Progenitor cell of endocrine pancreas (in vitro differentiated cells): ENCODE data around the gene RNPS1. TPM values are rescaled to one million over a fixed set of nuclear protein-coding genes. Genes with fewer than 3 reads are reported as not detected.

ENCODE experiments used
- DNase-seq: peaks from one replicate; pipeline ENCODE4 v3.0.0; 2021; ENCODE audit warnings: low spot score; ENCODE audit not compliant: unreplicated experiment
- H3K27ac Mint-ChIP-seq: 2 replicates; pipeline ENCODE4 v1.8.0; 2021; ENCODE audit warnings: mild to moderate bottlenecking, moderate library complexity, mixed read lengths
- H3K27me3 Mint-ChIP-seq: 2 replicates; pipeline ENCODE4 v1.8.0; 2021; ENCODE audit warnings: mixed read lengths
- H3K36me3 Mint-ChIP-seq: 2 replicates; pipeline ENCODE4 v1.8.0; 2022; ENCODE audit warnings: mixed read lengths; ENCODE audit not compliant: insufficient read depth
- H3K4me1 Mint-ChIP-seq: 2 replicates; pipeline ENCODE4 v1.8.0; 2021; ENCODE audit warnings: low read depth, mixed read lengths
- H3K4me3 Mint-ChIP-seq: 2 replicates; pipeline ENCODE4 v1.8.0; 2021; ENCODE audit warnings: low read depth, mild to moderate bottlenecking, moderate library complexity, mixed read lengths
- H3K9me3 Mint-ChIP-seq: 2 replicates; pipeline ENCODE4 v1.8.0; 2021; ENCODE audit warnings: low read depth, mixed read lengths
- total RNA-seq: library from RNA; stranded (reverse); gene quantifications from 2 replicates; pipeline ENCODE4 v1.2.1, GENCODE V29; 2021
- TF ChIP-seq, protein P1 (sequence below): fragments of 200-600 bp; sonication (generic); IDR thresholded peaks from one replicate; pipeline ENCODE4 v1.5.0; 2021; ENCODE audit warnings: antibody characterized with exemption, mild to moderate bottlenecking; ENCODE audit not compliant: unreplicated experiment

The RNPS1 gene
- total RNA-seq, 1 donor from 2014 or later = 237 TPM

DNA sequence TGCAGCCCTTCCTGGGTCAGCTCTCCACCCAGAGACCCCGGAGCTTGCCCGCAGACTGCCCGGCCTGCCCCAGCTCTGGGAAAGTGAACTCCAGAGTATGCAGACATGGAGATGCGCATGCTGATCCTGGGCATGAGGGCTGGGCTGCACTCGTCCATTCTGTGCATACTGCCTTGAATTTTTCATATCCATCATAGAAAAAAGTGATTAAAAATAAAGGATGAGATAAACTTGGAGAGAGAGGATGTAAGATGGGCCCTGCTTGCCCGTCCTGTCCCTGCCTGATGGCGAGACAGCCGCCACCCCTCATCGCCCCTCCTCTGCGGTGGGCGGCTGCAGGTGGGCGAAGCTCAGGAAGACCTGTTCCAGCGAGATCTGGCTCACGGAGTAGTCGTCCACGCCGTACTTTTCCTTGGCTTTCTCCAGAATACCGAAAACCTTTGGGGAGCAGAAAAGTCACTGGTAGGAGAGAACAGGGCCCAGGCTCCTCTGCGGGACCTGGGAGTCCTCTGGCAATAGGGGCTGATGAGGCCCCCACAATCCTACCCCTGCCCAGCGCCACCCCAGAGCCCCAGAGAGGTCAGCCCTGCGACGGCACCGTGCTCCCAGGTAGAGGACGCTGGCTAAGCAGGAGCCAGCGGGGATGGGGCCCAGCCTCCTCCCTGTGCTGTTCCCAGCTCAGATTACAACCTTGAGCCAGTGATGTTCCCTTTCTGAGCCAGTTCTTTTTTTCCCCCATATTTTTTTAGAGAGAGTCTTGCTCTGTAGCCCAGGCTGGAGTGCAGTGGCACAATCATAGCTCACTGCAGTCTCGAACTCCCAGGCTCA lies 8.7 kb upstream of the RNPS1 start:
- no peak overlapping the region for H3K27ac Mint-ChIP-seq
- TF ChIP-seq, protein P1, sequence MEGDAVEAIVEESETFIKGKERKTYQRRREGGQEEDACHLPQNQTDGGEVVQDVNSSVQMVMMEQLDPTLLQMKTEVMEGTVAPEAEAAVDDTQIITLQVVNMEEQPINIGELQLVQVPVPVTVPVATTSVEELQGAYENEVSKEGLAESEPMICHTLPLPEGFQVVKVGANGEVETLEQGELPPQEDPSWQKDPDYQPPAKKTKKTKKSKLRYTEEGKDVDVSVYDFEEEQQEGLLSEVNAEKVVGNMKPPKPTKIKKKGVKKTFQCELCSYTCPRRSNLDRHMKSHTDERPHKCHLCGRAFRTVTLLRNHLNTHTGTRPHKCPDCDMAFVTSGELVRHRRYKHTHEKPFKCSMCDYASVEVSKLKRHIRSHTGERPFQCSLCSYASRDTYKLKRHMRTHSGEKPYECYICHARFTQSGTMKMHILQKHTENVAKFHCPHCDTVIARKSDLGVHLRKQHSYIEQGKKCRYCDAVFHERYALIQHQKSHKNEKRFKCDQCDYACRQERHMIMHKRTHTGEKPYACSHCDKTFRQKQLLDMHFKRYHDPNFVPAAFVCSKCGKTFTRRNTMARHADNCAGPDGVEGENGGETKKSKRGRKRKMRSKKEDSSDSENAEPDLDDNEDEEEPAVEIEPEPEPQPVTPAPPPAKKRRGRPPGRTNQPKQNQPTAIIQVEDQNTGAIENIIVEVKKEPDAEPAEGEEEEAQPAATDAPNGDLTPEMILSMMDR = no peak
- no peaks in the 10 kb centered on the region for H3K4me1 Mint-ChIP-seq

DNA sequence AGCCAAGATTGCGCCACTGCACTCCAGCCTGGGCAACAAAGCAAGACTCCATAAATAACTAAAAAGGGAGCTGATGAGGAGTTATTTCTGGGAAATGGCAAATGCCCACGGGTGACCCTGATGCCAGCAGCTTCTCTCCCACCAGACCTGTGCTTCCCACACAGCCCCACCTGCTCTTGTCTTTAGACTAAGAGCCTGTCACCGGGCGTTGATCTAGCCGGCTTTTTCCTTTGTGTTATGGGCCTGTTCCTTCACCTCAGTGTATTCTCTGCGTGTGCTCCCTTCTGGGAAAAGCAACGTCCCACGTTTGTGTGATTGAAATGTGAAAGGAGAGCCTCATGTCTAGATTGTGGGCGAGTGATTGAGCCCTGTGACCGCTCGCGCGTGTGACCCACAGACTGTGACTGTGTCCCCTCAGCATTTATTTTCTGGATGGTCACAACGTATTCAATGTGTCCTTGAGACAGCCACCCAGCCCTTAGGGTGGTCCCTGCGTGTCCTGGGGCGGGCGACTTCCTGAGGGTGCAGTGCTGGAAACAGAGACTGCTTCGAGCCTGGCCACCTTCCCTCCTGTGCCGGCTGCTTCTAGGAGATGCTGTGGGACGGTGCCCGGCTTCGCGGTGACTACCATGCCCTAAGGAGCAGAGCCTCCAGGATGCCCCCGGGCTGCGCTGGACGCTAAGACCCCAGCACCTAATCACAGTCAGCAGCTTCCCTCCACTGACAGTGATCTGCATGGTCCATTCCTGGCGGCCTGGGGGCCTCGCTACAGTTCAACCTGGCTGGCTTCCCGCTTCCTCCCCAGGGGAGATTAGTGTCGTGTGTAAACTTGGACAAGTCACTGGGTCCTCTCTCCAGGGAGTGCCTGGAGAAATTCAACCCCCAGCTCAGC lies 7.8 kb upstream of the RNPS1 start:
- Mint-ChIP-seq H3K27me3 (peaks cover 5% of the 10 kb centered on the region), H3K9me3 (no peaks in the 10 kb centered on the region)

More for the DNA sequence above, 8.7 kb upstream of the RNPS1 start:
- Mint-ChIP-seq H3K36me3 (no peaks in the 10 kb centered on the region), H3K27me3 (peaks cover 5% of the 10 kb centered on the region), H3K9me3 (no peaks in the 10 kb centered on the region), H3K4me3 (no peak overlapping the region)
- no peak for DNase-seq

DNA sequence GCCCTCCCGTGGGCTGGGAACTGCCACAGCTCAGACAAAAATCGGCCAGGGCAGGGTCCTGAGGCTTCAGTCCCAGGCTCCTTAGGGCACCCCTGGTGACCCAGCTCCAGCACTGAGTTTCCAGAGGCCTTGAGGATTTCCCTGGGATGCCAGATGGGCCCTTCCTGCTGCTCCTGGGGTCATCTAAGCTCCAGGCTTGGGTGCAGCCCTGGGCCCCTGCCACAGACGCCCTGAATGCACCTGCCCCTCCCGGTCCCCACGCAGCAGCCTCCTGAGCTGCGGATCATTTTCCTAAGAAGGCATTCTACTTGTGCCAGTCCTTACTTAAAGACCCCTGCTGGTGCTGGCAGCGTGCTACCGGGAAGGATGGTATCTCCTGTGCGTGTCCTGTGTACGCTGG lies 6.0 kb upstream of the RNPS1 start:
- Mint-ChIP-seq H3K27me3 (no peaks in the 10 kb centered on the region), H3K27ac (no peak overlapping the region), H3K4me3 (no peak overlapping the region), H3K9me3 (no peaks in the 10 kb centered on the region), H3K36me3 (no peaks in the 10 kb centered on the region), H3K4me1 (peaks cover 4% of the 10 kb centered on the region)
- DNase-seq = no peak
- TF ChIP-seq, protein P1 = no peak

More for the DNA sequence above, 7.8 kb upstream of the RNPS1 start:
- TF ChIP-seq, protein P1 = no peak
- Mint-ChIP-seq H3K36me3 (no peaks in the 10 kb centered on the region), H3K4me3 (no peak overlapping the region), H3K4me1 (no peaks in the 10 kb centered on the region), H3K27ac (peak overlapping the region; percentile 24)
- DNase-seq = no peak

DNA sequence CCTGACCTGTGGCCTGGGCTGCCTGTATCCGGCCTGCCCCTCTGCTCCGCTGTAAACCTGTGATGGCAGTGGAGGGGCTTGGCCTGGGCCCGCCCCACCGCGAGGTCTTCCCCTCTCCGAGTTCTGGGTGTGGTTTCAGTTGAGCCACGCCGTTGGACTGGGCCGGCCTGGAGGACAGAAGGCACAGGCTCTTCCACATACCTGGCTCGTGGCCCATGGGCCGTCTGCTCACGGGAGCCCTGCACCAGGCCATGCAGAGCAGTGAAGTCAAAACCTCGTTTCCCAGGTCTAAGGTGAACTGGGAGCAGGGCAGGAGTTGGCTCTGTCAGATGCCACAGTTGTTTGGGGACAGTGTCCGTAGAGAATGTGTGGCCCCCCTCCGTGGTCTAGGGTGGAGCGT lies 5.6 kb upstream of the RNPS1 start:
- H3K9me3 Mint-ChIP-seq = no peaks in the 10 kb centered on the region
- peaks cover 4% of the 10 kb centered on the region for H3K4me1 Mint-ChIP-seq
- H3K27me3 Mint-ChIP-seq = no peaks in the 10 kb centered on the region
- TF ChIP-seq, protein P1 = no peak
- no peaks in the 10 kb centered on the region for H3K36me3 Mint-ChIP-seq
- no peak overlapping the region for H3K4me3 Mint-ChIP-seq
- no peak for DNase-seq
- no peak overlapping the region for H3K27ac Mint-ChIP-seq

DNA sequence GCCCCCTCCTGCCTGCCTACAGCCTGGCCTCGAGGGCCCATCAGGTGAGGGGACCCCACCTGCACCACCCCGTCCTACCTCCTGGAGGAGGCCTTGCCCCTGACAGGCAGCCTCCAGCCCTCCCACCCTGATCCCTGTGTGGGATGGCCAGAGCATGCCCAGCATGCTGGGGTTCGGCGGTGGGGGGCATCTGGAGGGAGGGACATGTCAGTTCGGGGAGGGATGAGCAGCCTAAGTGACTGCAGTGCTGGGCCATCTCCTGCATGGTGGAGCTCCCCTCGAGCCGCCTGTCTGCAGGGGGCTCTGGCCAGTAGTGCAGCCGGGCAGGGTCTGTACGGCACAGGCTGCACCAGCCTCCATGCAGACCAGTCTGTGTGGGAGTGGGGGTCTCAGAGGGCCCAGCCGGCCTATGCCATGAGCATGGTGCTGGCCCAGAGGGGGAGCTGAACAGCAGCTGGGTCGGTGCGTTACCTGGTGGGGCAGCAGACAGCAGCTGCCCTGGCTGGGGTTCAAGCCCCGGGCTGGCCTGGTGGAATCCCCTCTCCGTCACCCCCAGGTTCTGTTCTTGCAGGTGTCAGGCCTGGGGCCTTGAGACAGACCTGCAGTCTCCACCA lies 4.0 kb upstream of the RNPS1 start:
- Mint-ChIP-seq H3K4me3 (no peak overlapping the region), H3K36me3 (no peaks in the 10 kb centered on the region), H3K27ac (no peak overlapping the region), H3K4me1 (peaks cover 5% of the 10 kb centered on the region), H3K9me3 (no peaks in the 10 kb centered on the region), H3K27me3 (no peaks in the 10 kb centered on the region)
- TF ChIP-seq, protein P1 = no peak
- DNase-seq = no peak
